ENCODE results near the gene EPHX1. TPM values are rescaled to one million over a fixed set of nuclear protein-coding genes. Genes with fewer than 3 reads are reported as not detected.
"Not testable (repeated sequence)": the region's sequence is repeated elsewhere in the genome, so short reads cannot be mapped to it uniquely, and the experiment has no call there.

The EPHX1 gene
- 1 to 10 TPM; 1.6 to 2.4 TPM for total RNA-seq

DNA sequence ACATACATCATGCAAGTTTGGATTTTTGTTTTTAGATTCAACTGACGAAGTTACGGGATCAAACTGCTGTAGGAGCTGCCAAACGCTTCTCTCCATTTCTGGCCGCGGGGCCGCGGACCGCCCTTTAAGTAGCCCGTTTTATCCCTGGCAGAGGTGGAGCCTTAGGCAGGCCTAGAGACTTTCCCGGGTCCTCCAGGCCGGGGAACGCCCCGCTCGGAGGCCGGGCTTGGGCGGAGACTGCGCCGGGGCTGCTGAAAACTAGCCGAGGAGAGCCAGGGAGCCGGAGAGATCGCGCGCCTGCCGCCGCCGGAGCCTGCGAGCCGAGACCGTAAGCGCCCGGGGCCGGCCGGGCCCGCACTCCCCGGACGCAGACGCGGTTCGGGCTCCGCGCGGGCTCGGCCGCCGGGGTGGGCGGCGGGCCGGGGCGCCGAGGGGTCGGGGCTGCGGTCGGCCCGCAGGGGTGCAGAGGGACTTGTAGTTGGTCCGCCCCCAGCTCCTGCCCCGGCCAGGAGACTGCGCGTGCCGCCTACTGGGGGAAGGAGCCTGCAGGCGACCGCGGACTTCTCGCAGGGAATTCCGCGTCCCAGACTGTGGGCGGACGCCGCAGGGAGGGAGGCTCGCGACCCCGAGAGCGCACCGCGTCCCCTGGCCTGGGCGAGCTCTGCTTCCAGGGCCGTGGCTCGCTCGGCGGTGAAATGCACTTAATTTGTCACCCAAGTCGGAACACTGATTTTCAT, at the start of gene EPHX1:
Gene EPHX1 (plus strand): TSS at position 283 of the 737 bp plus-strand sequence. CDS start 18,606 bp downstream, outside the sequence.
- H3K27ac Mint-ChIP-seq = no peak within 1 kb of the TSS
- ATAC-seq (peak; percentile 93 to 94), DNase-seq (ENCODE audit: low spot score) (peak; percentile 76)
- no peaks in the 10 kb centered on the region for H3K9me3 Mint-ChIP-seq
- no peaks in the 10 kb centered on the region for H3K36me3 Mint-ChIP-seq
- H3K4me1 Mint-ChIP-seq (ENCODE audit: low read depth in 2 of 2) = peaks cover 0 to 4% of the 10 kb centered on the region in 2 donors
- peak within 1 kb of the TSS; percentile 79 for H3K4me3 Mint-ChIP-seq
- peaks cover 0 to 9% of the 10 kb centered on the region in 2 donors for H3K27me3 Mint-ChIP-seq

DNA sequence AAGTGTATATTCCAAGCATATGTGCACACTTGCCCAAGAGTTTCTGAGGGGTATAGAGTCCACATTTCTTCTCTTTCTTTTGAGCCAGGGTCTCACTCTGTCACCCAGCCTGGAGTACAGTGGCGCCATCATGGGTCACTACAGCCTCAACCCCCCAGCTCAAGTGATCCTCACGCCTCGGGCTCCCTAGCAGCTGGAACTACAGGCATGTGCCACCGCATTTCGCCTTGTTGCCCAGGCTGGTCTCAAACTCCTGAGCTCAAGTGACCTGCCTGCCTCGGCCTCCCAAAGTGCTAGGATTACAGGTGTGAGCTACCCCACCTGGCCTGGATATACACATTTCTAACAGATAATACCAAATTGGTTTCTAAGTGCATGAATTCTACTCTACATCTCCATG, 49.4 kb upstream of the EPHX1 start:
- Mint-ChIP-seq H3K4me3 (no peak overlapping the region), H3K27me3 (peaks cover 0 to 9% of the 10 kb centered on the region in 2 donors), H3K36me3 (no peaks in the 10 kb centered on the region), H3K4me1 (ENCODE audit: low read depth in 2 of 2) (no peaks in the 10 kb centered on the region), H3K9me3 (no peaks in the 10 kb centered on the region), H3K27ac (no peak overlapping the region)
- DNase-seq (ENCODE audit: low spot score) (no peak), ATAC-seq (no peak)

DNA sequence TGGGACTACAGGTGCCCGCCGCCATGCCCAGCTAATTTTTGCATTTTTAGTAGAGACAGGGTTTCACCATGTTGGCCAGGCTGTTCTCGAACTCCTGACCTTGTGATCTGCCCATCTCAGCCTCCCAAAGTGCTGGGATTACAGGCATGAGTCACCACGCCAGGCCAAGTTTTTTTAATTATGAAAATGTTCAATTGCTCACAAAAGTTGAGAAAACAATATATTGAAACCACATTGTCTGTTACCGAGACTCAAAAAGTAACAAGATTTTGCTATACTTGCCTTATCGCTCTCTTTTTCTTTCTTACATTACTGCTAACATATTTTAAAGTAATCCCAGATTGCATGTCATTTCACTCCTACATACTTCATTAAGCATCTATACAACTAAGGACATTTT, 48.5 kb upstream of the EPHX1 start:
- not testable (repeated sequence) for ATAC-seq; DNase-seq (ENCODE audit: low spot score); H3K27me3 Mint-ChIP-seq; H3K36me3 Mint-ChIP-seq; H3K27ac Mint-ChIP-seq; H3K9me3 Mint-ChIP-seq; H3K4me1 Mint-ChIP-seq (ENCODE audit: low read depth in 2 of 2); H3K4me3 Mint-ChIP-seq

DNA sequence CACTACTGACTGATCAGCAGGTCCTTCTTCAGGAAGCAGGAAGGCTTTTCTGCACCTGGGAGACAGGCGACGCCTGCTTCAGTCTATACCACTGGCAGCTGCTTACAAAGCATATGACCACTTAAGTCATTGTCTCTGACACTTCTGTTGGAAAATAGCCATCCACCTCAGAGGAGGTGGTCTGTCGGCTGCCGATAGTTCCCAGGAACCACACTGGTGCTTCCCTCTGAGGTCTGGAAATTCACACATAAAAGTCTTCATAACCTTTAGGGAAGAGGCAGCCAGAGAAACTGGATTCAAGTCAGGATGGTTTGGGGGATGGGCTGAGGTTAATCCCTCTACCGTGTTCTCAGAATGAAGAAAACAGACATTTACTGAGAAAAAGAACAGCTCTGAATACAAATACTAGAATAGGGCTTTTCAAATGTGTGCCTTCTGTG, 47.9 kb upstream of the EPHX1 start:
- H3K9me3 Mint-ChIP-seq = no peaks in the 10 kb centered on the region
- DNase-seq (ENCODE audit: low spot score) (no peak), ATAC-seq (no peak)
- no peaks in the 10 kb centered on the region for H3K4me1 Mint-ChIP-seq (ENCODE audit: low read depth in 2 of 2)
- H3K4me3 Mint-ChIP-seq = no peak overlapping the region
- no peak overlapping the region for H3K27ac Mint-ChIP-seq
- no peaks in the 10 kb centered on the region for H3K36me3 Mint-ChIP-seq
- H3K27me3 Mint-ChIP-seq = peaks cover 0 to 9% of the 10 kb centered on the region in 2 donors

DNA sequence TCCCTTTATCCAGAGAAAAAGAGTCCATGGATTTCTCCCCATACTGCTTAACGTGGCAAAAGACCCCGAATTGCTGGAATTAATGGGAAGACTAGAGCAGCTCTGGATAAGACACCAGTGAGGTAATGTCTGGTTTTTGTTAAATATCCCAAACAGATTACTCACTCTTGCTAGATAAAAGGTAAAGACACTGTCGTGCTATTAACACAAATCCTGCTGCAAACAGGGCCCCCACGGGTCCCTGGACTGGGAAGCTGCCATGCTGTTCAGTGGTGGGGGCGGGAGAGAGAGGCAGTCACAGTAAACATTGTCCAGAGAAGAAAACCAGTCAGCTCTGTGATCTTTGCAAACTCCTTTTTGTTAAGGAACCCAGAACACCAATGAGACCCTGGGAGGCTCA, 47.5 kb upstream of the EPHX1 start:
- no peak for ATAC-seq
- Mint-ChIP-seq H3K36me3 (no peaks in the 10 kb centered on the region), H3K4me1 (ENCODE audit: low read depth in 2 of 2) (no peaks in the 10 kb centered on the region), H3K4me3 (no peak overlapping the region), H3K9me3 (no peaks in the 10 kb centered on the region), H3K27ac (no peak overlapping the region), H3K27me3 (peaks cover 0 to 9% of the 10 kb centered on the region in 2 donors)
- no peak for DNase-seq (ENCODE audit: low spot score)

DNA sequence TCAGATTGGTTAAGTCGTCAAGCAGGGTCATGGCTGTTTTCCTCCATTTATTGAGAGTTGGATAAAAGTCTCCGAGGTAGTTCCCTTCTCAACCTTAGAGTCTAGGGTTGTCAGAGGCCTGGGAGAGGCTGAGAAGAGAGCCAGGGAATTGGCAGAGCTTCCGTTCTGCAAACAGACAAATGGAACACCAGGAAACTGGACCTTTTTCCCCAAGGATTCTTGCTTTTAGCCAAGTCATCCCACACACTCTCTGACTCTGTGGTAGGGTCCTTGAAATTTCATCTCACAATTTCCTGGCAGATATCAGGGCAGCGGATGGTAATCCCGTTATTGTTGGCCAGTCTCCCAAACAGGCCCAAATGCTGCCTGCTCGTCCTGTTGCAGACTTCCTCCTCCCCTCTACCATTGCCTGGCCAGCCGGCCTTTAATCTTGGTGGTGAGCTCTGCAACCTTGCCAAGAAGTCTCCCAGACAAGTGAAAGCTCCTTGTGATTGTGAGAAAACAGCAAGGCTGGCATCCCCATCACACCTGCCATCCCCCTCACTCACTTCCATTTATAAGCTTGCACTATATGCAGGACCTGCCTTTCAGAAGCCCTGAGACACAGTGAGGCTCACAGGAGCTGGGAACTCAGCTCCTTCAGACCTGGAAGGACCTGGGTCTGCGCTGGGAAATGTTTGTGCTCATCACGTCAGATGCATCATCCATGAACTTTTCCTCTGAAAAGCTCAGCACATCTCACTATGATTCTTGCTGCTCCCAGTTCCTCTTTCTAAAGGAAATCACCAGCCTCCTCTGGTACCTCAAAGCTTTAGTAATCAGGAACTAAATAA, 46.0 kb upstream of the EPHX1 start:
- H3K4me3 Mint-ChIP-seq = no peak overlapping the region
- ATAC-seq (no peak), DNase-seq (ENCODE audit: low spot score) (no peak)
- H3K27me3 Mint-ChIP-seq = peaks cover 0 to under 1% of the 10 kb centered on the region in 2 donors
- H3K36me3 Mint-ChIP-seq = no peaks in the 10 kb centered on the region
- no peaks in the 10 kb centered on the region for H3K4me1 Mint-ChIP-seq (ENCODE audit: low read depth in 2 of 2)
- H3K9me3 Mint-ChIP-seq = no peaks in the 10 kb centered on the region
- H3K27ac Mint-ChIP-seq = no peak overlapping the region

DNA sequence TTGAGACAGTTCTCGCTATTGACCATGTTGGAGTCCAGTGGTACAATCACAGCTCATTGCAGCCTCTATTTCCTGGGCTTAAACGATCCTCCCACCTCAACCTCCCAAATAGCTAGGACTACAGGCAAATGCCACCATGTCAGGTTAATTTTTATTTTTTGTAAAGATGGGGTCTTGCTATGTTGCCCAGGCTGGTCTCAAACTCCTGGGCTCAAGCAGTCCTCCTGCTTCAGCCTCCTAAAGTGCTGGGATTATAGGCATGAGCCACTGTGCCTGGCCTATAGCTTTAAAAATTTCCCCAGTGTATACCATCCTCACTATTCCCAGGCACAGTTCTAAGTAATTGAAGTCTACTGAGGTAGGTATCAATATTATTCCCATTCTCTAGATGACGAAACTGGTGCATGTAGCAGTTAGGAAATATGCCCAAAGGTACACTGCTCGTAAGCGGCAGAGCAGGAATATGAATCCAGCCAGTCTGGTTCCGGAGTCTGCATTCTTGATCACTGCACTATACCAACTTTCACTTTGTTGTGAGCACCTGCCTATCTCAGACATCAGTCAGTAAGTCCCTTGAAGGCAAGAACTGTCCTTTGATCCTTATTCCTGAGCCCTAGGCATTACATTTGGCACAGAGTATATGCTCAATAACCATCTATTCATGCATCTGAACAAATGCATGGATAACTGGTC, 43.8 kb upstream of the EPHX1 start:
- Mint-ChIP-seq H3K36me3 (no peaks in the 10 kb centered on the region), H3K4me3 (no peak overlapping the region), H3K9me3 (no peaks in the 10 kb centered on the region), H3K27ac (no peak overlapping the region), H3K4me1 (ENCODE audit: low read depth in 2 of 2) (no peaks in the 10 kb centered on the region), H3K27me3 (no peaks in the 10 kb centered on the region)
- DNase-seq (ENCODE audit: low spot score) (no peak), ATAC-seq (no peak)

DNA sequence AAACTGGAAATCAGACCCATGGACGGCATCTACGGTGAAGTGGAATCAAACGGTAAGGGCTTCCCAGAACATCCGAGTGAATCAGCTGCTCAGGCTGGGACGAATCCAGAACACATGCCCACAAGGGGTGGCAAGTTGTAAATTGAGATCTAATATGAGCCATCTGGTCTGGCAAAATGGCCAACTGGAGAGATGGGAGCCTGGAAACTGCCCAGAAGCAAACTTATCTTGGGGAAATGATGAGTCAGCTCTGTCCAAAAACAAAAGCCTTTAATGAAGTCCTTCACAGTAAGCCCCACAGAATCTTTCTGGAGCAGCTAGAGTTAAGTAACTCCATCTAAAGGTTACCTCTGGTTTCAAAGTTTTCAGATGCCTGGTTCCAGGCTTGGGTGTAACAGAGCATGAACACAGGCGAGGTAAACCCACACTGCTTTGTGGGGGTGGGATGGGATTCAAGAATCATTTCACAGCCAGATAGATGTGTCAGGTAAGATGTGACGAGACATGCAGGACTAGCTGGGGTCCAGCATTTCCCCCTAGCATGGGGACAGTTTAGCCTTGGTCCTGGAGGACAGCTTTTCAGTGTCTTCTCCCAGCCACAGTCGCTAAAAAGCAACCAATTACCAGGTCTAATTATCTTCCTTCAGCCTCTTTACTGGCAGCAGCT, 42.8 kb upstream of the EPHX1 start:
- Mint-ChIP-seq H3K36me3 (no peaks in the 10 kb centered on the region), H3K9me3 (no peaks in the 10 kb centered on the region), H3K4me1 (ENCODE audit: low read depth in 2 of 2) (no peaks in the 10 kb centered on the region), H3K4me3 (no peak overlapping the region), H3K27me3 (no peaks in the 10 kb centered on the region), H3K27ac (no peak overlapping the region)
- no peak for ATAC-seq
- no peak for DNase-seq (ENCODE audit: low spot score)

DNA sequence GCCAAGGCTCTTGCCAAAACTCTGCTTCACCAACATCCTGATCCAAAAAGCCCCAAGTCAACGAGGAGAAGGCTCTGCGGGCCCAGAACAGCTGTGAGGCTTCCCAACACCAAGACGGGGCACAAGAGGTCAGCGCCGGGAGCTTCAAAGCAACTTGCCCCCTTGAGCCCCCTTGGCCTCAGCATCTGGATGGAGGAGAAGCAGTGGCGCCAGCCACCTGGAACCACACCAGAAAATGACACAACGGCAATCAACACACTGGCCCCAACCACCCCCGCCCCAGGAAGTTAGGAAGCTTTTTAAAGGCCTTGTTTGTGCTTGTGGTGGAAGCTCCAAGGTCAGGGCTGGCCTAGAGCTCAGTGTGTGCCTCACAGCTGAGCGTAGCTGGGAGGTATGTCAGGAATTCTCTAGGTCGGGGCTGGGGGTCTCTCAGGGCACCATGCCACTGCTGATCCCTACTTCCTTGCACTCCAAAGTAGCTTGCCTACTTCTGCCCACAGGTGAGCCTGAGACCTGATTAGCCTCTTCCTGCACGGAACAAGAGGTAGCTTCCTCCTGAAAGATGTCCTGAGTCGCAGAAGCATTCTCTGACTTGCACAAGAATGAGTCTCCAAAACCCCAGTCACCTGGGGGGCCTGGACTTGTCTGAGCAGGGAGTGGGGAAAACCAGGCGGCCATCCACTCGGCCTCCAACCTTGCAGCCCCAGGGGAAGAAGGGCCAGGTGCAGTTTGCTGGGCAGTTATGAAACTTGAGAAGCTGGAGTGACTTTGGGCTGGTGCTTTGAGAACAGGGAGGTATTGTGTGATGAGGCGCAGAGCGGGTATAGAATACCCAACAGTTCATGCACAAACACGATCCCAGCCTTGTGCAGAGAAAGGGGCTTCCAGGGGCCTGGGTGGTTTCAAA, 42.0 kb upstream of the EPHX1 start:
- Mint-ChIP-seq H3K9me3 (no peaks in the 10 kb centered on the region), H3K4me1 (ENCODE audit: low read depth in 2 of 2) (no peaks in the 10 kb centered on the region), H3K27ac (no peak overlapping the region), H3K4me3 (no peak overlapping the region), H3K36me3 (no peaks in the 10 kb centered on the region), H3K27me3 (no peaks in the 10 kb centered on the region)
- DNase-seq (ENCODE audit: low spot score) = no peak
- no peak for ATAC-seq

DNA sequence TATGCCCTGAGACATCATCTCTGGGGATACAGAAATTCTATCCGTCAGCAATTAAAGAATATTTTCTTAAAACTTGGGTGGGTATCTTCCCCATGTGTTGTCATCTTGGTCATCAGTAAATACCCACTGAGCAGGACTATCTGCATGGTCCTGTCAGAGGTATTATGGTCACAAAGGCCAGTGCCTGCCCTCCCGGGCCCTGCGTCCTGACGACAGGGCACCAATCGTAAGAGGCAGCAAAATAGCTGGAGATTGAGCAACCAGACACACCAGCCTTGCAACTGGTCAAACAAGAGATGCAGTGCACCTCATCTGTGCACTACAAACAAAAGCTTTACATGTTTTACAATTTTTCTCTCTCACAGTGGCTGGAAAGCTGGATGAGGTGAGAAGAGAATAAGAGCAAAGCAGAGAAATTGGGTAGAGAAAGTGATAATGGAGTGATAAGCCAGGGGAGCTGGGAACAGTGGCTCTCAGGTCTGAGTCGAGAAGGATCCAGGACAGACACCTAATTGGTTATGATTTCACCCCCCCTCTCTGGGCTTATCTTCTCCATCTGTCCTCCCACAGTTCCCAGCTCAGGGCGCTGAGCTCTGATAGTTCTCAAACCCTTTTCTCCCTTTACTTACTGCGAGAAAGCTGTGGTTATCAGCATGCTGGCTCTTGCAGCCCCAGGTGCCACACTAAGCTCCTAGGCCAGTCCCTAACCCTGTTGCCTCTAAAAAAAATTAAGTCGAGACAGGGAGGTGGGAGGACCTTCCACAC, 41.1 kb upstream of the EPHX1 start:
- H3K27me3 Mint-ChIP-seq = no peaks in the 10 kb centered on the region
- ATAC-seq = no peak
- H3K4me3 Mint-ChIP-seq = no peak overlapping the region
- no peak overlapping the region for H3K27ac Mint-ChIP-seq
- H3K9me3 Mint-ChIP-seq = no peaks in the 10 kb centered on the region
- DNase-seq (ENCODE audit: low spot score) = no peak
- H3K36me3 Mint-ChIP-seq = no peaks in the 10 kb centered on the region
- no peaks in the 10 kb centered on the region for H3K4me1 Mint-ChIP-seq (ENCODE audit: low read depth in 2 of 2)

DNA sequence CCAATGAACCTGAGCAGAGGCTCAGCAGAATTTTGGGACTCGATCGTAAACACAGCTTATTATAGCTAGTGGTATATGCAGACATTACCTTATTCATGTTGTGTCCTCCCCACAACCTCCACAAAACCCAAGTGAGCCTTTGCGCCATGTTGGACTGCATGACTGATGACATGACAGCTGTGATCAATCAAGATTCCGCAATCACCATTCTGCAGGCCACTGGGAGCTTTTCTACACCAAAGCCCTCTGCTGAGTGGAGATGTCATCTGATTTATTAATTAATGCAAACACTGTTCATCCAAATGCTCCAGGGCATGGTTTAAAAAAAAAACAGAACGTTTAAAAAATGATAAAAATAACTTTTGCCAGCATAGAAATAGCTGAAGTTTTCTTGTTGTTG, 40.2 kb upstream of the EPHX1 start:
- ATAC-seq = no peak
- Mint-ChIP-seq H3K27me3 (no peaks in the 10 kb centered on the region), H3K9me3 (no peaks in the 10 kb centered on the region), H3K4me1 (ENCODE audit: low read depth in 2 of 2) (no peaks in the 10 kb centered on the region), H3K4me3 (no peak overlapping the region), H3K27ac (no peak overlapping the region), H3K36me3 (no peaks in the 10 kb centered on the region)
- DNase-seq (ENCODE audit: low spot score) = no peak

DNA sequence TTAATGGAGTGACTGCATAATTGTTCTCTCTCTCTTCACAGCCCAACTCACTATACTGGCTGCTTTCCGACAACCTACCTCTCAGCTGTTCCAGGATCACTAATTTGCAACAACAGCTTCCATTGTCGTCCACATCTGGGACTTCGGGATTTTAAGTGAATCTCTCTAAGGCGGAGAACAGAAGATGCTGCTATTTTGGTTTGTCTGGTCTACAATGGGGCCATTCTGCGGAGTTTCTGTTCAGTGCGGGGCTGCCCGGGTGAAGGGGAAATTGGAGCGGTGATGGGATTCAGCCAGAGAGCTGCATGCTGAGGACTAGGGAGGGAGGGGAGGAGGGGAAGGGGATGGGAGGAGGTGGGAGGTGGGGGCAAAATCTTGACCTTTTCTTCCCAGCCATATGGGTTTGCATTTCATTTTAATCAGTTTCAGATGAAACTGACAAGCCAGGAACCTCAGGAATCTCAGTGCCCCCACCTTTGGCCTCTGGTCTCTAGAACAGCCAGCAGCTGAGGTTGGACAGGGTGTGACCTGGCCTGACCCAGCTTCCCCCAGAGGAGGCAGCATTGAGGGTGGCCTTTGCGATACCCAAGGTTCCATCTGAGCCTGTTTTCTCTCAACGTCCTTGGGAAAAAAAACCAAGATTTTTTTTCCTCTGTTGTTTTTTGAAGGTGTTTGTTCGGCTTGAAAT, 39.2 kb upstream of the EPHX1 start:
- DNase-seq (ENCODE audit: low spot score) (no peak), ATAC-seq (no peak)
- no peak overlapping the region for H3K4me3 Mint-ChIP-seq
- no peaks in the 10 kb centered on the region for H3K27me3 Mint-ChIP-seq
- no peak overlapping the region for H3K27ac Mint-ChIP-seq
- no peaks in the 10 kb centered on the region for H3K36me3 Mint-ChIP-seq
- H3K9me3 Mint-ChIP-seq = no peaks in the 10 kb centered on the region
- no peaks in the 10 kb centered on the region for H3K4me1 Mint-ChIP-seq (ENCODE audit: low read depth in 2 of 2)

Data from natural killer cell treated with Interleukin-12 subunit alpha and Interleukin-12 subunit beta and Interleukin-15 and Interleukin-18, amount 100 ng/mL, for 72 hours (primary cell).